Kasumi-1 (cell line): ENCODE data around the gene BCL3.
"Not testable (repeated sequence)": the region's sequence is repeated elsewhere in the genome, so short reads cannot be mapped to it uniquely, and the experiment has no call there.

Experiments used
- DNase-seq, 2 experiments: peaks; one replicate each; lab custom pipeline; 2025; lab: John Stamatoyannopoulos, UW

BCL3 gene

DNA sequence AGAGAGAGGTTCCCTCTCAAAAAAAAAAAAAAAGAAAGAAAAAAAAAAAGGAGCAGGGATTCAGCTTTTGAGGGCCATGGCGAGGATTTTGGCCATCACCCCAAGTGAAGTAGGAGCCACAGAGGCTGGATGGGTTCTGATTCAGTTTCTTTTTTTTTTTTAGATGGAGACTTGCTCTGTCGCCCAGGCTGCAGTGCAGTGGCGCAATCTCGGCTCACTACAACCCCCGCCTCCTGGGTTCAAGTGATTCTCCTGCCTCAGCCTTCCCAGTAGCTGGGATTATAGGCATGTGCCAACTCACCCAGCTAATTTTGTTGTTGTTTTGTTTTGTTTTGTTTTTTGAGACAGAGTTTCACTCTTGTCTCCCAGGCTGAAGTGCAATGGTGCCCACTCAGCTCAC, 27.1 kb upstream of the BCL3 start:
- DNase-seq, result not testable (repeated sequence)

DNA sequence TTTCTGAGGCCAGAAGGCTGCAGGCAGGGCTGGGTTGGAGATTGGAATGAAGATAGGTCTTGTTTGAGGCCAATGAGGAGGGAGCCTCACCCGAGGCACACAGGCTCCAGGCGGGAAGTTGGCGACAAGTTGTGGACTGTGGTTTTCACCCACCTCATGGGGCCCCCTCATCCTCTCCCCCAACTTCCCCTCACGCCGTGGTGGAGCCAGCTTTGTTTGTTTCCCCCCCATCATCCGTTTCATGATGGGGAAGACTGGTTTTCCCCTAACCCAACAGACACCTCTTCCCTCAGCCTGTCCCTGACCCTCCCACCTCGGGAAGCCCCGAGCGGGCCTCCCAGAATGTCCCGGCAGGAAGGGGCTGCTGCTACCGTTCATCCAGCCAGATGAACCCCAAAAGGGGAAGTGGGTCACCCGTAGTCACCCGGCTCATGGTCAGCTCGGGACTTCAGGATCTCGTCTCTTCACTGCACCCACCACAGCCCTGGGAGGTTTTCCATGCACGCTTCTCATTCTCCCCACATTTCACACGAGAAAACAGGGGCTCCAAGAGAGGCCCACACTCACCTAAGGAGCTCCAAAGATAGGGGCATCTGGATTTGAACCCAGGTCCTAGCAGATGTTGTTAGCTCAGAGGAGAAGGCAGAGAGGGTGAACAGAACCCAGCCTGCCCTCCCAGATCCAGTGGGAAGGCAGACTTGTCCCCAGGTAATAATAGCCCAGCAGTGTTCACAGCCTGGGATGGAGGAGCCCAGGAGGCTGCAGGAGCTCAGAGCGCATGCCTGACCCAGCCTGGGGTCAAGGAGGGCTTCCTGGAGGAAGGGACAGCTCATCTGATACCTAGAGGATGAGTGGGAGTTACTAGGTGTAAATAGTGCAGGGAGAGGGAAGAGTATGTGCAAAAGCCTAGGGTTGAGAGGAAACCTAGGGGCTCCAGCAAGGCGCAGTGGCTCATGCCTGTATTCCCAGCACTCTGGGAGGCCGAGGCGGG, 26.1 kb upstream of the BCL3 start:
- DNase-seq, result peak; percentile 80 to 82

DNA sequence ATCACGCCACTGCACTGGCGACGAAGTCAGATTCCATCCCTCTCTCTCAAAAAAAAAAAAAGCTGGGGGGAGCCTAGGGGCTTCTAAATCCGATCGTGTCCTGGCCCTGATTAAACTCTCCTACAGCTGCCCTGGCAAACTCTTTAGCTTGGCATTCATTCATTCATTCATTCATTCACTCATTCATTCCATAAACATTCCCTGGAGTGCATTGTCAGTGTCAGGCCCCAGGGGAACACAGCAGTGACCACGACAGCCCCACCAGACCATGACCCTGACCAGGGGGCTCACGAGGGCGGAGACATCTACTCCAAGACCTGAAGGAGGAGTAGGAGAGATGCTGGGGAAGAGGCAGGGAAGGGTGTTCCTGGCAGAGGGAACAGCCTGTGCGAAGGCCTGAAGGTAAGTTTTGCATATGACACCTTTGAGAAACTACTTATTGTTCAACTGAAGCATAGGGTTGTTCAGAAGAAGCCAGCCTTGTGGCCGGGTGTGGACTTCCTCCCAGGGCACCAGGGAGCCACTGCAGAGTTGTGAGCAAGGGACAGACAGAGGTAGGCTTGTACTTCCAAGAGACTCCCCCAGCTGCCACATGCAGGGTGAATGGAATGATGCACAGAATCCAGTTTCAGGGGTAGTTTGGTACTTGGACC, 25.1 kb upstream of the BCL3 start:
- peak in 1 of 2 experiments; percentile 47 for DNase-seq

DNA sequence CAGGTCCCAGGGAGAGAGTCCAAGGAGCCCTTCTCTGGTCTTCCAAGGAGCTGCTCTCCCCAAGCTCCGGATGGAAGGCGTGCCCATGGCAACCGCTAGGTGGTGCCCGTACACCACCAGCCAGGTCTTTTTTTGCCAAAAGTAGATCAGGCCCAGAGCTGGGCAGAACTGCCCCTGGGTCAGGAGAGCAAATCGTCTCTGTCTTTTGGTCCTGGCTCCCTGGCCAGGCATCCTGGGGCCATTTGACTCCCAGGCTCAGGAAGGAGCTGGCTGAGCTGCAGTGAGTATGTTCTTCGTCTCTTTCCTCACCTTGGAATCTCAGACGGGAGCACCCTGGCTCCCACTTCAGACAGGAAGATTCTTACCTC, 24.6 kb upstream of the BCL3 start:
- DNase-seq, result peak; percentile 57 to 68

DNA sequence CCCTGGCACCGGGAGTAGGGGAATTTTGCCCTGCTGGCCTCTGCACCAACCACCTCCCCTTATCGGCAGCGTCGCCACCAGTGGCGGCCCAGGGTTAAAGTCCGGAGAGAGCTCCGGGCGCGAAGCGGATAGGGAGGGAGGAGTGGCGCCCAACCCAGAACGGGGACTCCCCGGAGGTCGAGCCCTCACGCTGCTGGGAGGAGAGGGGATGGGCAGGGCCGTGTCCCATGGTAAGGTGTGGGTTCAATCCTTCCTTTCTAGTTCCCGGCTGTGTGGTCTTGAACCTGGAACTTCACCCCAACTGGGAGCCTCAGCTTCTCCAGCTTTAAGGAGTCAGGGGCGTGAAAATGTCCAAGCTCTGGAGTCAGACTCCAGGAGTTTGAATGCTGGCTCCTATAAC, 23.3 kb upstream of the BCL3 start:
- DNase-seq, result no peak

DNA sequence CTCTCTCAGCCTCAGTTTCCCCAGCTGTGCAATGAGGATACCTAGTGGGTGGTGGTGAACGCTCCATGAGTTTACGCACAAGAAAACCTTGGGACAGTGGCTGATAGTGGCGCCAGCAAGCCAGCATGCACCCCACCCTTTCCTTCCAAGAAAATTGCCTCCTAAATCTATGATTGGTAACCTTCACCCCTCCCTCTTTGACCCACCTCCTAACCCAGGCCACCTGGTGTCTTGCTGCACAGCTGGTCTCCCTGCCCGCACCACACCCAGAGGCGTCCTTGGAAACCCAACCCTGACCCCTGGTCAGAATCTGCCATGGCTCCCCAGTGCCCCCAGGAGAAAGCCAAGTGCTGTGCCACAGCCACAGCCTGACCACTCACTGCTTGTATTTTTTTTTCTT, 22.8 kb upstream of the BCL3 start:
- DNase-seq, result no peak

DNA sequence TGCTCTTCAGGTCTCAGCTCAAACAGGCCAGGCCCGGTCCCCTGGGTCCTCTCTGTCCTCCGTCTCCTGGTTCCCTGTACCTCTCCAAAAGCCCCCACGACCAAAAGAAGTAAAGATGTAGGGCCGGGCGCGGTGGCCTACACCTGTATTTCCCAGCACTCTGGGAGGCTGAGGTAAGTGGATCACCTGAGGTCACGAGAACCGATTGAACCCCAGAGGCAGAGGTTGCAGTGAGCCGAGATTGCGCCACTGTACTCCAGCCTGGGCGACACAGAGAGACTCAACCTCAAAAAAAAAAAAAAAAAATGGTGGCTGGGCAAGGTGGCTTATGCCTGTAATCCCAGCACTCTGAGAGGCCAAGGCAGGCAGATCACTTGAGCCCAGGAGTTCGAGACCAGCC, 22.0 kb upstream of the BCL3 start:
- no peak for DNase-seq

DNA sequence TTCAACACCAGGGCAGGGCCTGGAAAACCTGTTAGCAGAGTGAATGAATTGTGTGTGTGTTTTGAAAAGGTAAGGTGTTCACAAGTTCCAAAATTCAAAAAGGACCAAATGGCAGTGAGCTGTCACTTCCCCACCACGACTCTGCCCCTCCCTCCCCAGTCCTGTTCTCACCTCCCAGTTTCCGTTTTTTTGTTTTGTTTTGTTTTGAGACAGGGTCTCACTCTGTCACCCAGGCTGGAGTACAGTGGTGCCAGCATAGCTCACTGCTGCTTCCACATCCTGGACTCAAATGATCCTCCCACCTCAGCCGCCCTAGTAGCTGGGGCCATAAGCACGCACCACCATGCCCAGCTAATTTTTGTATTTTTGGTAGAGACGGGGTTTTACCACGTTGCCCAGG, 20.3 kb upstream of the BCL3 start:
- no peak for DNase-seq

DNA sequence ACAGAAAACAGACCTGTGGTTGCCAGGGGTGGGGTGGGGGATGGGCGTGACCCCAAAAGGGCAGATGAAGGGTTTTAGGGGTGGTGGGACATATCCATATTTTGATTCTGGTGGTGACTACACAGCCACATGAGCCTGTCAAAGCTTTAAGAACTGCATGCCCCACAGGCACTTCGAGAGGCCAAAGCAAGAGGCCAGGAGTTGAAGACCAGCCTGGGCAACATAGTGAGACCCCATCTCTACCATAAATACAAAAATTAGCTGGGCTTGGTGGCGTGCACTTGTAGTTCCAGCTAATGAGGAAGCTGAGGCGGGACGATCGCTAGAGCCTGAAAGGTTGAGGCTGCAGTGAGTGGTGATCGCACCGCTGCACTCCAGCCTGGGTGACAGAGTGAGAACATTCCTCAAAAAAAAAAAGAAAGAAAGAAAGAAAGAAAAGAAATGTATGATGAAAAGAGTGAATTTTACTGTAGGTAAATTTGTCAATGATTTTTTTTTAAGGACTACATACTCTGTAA, 18.9 kb upstream of the BCL3 start:
- no peak for DNase-seq

DNA sequence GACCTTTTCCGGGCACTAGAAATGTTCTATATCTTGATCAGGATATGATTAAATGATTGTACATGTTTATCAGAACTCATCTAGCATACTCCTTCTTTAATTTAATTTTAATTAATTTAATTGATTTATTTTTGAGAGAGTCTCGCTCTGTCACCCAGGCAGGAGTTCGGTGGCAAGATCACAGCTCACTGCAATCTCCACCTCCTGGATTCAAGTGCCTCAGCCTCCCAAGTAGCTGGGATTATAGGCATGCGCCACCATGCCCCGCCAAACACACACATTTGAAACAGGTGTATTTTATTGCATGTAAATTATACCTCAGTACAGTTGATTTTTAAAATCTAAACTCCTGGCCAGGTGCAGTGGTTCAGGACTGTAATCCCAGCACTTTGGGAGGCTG, 17.4 kb upstream of the BCL3 start:
- DNase-seq, result no peak

DNA sequence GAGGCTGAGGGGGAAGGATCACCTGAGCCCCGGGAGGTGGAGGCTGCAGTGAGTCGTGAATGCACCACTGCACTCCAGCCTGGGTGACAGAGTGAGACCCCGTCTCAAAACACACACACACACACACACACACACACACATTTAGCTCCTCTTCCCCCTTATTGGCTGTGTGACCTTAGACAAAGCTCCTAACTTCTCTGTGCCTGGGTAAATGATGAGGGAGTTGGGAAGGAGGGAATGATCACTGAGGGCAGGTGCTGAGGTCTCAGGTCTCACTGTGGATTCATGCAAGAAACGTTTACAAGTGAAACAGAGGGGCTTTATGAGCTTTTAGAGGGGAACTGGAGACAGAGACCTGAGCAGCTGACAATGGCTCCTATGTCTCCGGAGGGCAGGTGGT, 16.9 kb upstream of the BCL3 start:
- DNase-seq, result no peak

DNA sequence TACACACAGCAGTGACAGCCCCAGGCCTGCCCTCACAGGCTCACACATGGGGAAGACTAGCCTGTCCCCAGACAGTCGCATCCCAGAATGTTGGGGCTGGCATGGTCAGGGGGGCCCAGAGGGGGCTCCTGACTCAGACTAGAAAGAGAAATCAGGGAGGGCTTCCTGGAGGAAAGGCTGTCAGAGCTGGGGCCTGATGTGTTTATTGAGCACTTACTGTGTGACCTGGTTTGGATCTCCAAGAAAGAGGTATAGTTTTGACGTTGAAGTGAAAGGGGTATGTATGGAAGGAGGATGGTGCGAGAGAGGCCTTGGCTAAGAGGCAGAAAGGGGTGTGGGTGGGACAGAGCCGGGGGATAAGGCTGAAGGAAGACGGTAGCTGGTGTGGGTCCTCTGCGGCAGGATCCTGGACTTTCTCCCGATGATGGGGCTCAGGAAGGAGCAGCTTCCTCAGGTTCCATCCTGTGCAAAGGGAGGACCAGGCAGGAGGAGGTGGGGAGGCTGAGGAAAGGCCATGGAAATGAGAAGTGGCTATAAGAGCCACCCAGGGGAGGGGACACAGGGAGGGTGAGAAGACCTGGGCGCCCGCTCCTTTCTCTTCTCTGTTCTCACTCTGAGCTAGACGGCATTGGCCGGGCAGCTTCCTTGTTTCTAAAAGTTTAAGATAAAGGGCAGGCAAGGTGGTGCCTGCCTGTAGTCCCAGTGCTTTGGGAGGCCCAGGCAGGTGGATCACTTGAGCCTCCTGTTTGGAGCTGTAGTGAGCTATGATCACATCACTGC, 16.1 kb upstream of the BCL3 start:
- no peak for DNase-seq

DNA sequence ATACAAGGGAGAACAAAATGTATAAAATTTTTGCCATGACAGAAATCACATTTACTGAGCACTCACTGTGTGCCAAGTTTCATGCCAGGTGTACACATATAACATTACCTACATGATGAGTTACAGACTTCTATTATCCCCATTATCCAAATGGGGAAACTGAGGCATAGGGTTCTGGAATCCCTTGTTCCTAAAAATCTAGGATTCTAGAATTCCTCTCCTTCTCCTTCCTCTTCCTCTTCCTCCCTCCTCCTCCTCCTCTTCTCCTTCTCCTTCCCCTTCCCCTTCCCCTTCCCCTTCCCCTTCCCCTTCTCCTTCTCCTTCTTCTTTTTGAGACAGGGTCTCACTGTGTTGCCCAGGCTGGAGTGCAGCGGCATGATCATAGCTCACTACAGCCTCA, 14.2 kb upstream of the BCL3 start:
- no peak for DNase-seq

DNA sequence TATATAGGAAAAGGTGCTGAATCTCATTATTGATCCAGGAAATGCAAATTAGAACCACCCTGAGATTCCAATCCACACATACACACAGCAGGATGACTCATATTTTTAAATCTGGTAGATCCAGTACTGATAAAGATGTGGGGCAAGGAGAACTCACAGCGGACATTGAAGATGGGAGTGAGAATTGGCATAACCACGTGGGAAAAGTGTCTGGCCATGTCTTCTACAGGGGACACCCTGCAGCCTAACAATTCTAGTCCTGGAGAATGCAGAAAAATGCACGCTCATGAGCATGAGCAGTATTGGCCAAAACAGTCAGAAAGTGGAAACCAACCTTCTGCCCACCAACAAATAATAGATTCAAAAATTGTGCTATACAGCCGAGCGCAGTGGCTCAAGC, 13.5 kb upstream of the BCL3 start:
- no peak for DNase-seq

DNA sequence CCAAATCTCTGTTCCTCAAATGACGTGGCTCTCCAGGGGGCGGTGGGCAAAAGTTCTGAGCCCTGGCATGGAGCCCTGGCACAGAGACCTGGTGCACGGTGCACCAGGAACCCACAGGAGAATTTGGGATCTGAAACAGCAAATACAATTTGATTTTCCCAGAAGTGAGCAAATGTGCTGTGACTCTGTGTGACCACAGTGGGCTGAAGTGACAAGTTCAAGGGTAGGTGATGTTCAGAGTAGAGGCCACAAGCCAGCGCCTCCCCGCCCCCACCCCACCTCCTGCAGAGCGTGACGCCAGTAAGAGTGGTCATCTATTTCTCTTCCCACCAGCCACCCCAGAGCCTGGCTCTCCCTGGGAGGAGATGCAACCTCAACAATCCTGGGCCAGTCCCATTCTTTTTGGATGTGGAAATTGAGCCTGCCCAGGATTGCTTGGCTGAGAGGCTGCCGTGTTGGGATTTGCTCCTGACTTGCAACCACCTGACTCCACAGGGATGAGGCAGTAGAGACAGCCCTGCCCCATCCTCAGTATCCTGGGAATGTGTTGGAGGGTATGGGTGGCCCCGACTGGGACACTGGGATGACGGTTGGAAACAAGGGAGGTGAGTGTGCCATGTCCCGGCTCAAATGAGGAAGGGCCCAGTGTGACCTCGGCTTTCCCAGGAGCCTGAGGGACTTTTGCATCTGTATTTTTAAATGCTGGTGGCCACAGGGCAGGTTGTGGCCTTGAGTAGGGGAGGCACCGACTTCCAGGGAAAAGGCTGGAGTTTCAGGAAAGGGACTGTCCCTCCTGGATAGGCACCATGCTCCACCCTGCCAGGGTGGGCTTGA, 11.1 kb upstream of the BCL3 start:
- no peak for DNase-seq

DNA sequence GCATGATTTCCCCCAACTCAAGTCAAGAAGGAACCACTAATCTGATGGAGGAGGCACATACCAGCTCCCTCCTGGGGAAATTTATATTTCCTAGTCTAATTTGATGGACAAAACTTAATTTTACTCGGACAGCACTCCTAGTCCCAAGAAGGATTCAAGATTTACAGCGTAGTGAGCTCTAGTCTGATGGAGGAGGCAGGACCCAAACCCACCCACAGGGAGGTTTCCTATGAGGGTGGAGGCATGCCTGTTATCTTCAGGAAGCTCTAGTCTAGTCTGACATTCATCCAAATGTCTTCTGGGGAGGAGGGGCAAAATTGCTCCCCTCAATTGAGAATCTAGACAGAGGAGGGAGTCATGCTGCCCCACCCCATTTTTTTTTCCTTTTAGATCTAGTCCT, 10.4 kb upstream of the BCL3 start:
- no peak for DNase-seq

DNA sequence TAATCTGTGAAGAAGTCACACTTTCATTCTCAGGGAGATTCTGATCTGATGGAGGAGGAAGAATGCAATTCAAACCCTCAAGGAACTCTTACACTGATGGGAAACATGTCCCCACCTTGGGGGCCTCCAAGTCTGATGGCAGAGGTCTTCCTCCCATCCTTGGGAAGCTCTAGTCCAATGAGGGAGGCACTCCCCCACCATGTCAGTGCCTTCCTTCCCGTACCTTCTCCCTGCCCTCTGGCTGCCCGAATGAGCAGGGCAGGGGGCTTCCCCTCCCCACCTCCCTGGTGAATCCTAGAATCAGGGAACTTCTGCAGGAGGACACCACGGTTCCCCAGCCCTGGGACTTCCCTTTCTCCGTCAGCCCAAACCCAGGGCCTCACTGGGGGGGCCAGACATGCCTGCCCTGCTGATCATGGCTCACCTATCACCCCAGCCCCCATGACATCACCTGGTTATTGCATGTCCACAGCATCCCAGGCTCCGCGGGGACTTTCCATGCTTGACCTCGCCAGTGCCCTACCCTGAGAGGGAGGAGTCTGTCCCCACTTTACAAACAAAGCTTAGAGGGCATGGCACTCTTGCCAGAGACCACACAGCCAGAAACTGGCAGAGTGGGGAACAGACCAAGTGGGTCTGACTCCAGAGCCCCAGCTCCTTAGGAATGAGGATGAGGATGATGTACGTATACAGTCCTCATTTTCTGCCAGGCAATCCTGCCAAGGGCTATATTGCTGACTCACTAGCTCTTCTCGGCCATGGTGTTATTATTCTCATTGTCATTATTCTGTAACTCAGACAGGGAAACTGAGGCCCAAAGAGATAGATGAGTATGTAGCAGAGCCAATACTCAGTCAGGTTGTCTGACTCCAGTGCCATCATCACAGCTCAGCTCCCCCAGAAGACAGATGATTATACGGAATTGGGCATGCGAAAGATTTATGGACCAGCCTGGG, 9.6 kb upstream of the BCL3 start:
- no peak for DNase-seq

DNA sequence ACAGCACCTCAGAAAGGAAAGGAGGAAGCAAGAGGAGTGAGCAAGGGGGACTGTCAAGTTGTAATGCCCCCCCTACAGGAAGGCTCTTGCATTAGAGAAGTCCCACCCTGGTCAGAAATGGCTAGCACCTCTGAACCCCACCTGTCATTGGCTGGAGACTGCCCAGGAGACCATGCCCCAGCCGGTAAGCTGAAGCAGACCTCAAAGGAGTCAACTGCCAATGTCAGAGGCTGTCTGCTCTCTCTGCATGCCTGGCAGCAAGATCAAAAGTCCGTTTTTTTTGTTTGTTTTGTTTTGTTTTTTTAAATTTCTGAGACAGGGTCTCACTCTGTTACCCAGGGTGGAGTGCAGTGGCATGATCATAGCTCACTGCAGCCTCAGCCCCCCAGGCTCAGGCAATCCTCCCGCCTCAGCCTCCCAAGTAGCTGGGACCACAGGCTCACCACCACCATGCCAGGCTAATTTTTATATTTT, 8.1 kb upstream of the BCL3 start:
- peak; percentile 18 to 29 for DNase-seq

DNA sequence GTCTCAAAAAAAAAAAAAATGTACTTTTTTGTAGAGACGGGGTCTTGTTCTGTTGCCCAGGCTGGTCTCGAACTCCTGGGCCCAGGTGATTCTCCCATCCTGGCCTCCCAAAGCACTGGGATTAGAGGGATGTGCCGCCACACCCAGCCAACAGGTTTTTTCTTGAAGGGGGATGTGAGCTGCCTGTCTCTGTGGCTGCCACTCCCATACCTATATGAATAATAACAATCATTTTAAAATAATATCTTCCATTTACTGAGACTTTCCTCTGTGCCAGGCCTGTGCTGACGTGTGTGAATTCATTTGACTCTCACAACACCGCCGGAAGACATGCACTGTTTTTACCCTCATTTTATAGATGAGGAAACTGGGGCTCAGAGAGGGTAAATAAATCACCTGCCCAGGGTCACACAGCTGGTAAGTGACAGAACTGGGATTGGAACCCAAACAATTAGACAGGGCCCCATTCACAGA, 7.2 kb upstream of the BCL3 start:
- peak; percentile 18 to 37 for DNase-seq

DNA sequence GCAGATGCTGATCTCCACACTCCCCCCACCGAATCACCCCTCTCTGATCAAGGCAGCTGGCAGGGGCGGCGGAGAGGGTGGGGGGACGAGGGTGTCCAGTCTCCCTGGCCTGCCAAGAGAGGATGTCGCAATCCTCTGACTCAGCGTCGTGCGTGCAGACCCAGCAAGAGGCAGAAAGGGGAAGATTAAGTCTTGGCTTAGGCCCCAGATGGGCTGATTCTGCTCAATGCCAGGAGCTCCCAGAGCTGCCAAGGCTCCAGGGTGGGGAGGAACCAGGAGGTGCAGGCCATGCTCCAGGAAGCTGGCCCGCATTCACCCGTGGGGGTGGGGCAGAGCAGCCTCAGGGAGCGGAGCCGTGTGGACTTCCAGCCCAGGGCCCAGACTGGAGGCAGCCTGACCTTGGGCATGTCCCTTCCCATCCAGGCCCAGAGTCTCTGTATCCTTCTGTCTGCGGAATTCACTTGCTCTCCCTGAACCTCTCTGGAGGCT, 6.6 kb upstream of the BCL3 start:
- peak; percentile 92 to 93 for DNase-seq
